ENCODE measurements around the gene LTBP4.

DNA sequence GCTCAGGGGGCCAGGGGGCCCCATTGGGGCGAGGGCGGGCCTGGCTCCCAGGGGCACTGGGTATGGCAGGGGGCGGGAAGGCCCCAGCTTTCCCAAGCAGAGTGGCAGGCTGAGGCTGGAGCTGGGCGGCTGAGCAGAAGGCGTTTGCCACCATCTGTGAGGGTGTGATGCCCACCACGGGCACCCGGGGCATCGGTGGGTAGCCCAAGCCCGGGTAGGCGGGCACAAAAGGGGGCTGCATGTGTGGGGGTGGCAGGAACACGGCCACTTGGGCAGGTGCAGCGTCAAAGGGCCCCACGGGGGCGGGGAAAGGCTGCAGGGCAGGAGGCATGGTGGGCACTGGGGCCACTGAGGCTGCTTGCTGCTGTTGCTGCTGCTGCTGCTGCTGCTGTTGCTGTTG lies 66.4 kb downstream of the LTBP4 start:
- TF ChIP-seq ZNF724P (CRISPR knock-in tag; IDR thresholded peaks at IDR 0.05; ENCODE audit: borderline replicate concordance): no peak
- no peak for TF ChIP-seq ZNF737 (CRISPR knock-in tag; IDR thresholded peaks at IDR 0.05; ENCODE audit: borderline replicate concordance)
- no peak for TF ChIP-seq HOXA9 (CRISPR knock-in tag; IDR thresholded peaks at IDR 0.05; ENCODE audit: borderline replicate concordance)
- TF ChIP-seq CTCF (CRISPR knock-in tag; IDR thresholded peaks at IDR 0.05): no peak
- TF ChIP-seq ZBTB49 (CRISPR knock-in tag; IDR thresholded peaks at IDR 0.05; ENCODE audit: borderline replicate concordance): no peak
- TF ChIP-seq CHCHD3 (CRISPR knock-in tag; IDR thresholded peaks at IDR 0.05): no peak

Data from HepG2 (cell line).